ENCODE measurements around the gene FGB. TPM values are rescaled to one million over a fixed set of nuclear protein-coding genes. Genes with fewer than 3 reads are reported as not detected.

The FGB gene
- total and polyA plus RNA-seq, 2 of the 13 experiments (the other 11 are each of a cell fraction or from before 2014, with no cell fraction given), result 226 to 784 TPM

- TF ChIP-seq, protein P1, sequence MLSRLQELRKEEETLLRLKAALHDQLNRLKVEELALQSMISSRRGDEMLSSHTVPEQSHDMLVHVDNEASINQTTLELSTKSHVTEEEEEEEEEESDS (CRISPR knock-in tag; IDR thresholded peaks at IDR 0.05; ENCODE audit: borderline replicate concordance), result no peak
- TF ChIP-seq, protein P2, sequence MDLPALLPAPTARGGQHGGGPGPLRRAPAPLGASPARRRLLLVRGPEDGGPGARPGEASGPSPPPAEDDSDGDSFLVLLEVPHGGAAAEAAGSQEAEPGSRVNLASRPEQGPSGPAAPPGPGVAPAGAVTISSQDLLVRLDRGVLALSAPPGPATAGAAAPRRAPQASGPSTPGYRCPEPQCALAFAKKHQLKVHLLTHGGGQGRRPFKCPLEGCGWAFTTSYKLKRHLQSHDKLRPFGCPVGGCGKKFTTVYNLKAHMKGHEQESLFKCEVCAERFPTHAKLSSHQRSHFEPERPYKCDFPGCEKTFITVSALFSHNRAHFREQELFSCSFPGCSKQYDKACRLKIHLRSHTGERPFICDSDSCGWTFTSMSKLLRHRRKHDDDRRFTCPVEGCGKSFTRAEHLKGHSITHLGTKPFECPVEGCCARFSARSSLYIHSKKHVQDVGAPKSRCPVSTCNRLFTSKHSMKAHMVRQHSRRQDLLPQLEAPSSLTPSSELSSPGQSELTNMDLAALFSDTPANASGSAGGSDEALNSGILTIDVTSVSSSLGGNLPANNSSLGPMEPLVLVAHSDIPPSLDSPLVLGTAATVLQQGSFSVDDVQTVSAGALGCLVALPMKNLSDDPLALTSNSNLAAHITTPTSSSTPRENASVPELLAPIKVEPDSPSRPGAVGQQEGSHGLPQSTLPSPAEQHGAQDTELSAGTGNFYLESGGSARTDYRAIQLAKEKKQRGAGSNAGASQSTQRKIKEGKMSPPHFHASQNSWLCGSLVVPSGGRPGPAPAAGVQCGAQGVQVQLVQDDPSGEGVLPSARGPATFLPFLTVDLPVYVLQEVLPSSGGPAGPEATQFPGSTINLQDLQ (CRISPR knock-in tag; IDR thresholded peaks at IDR 0.05), result no peak
- TF ChIP-seq, protein P3, sequence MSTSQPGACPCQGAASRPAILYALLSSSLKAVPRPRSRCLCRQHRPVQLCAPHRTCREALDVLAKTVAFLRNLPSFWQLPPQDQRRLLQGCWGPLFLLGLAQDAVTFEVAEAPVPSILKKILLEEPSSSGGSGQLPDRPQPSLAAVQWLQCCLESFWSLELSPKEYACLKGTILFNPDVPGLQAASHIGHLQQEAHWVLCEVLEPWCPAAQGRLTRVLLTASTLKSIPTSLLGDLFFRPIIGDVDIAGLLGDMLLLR (CRISPR knock-in tag; IDR thresholded peaks at IDR 0.05), result no peak
- TF ChIP-seq SETDB1 (CRISPR knock-in tag; IDR thresholded peaks at IDR 0.05; ENCODE audit: borderline replicate concordance) (no peak), HMG20A (CRISPR knock-in tag; IDR thresholded peaks at IDR 0.05; ENCODE audit: borderline replicate concordance) (peak; percentile 97), TMF1 (CRISPR knock-in tag; IDR thresholded peaks at IDR 0.05; ENCODE audit: low read depth) (peak; percentile 62; the same call in 1 of the 2 replicates), ZNF841 (CRISPR knock-in tag; IDR thresholded peaks at IDR 0.05; ENCODE audit: borderline replicate concordance) (no peak), ZNF556 (CRISPR knock-in tag; IDR thresholded peaks at IDR 0.05; ENCODE audit: borderline replicate concordance) (no peak), TARDBP (CRISPR knock-in tag; IDR thresholded peaks at IDR 0.05) (peak; percentile 90), ZNF563 (CRISPR knock-in tag; IDR thresholded peaks at IDR 0.05) (no peak), FLYWCH1 (CRISPR knock-in tag; IDR thresholded peaks at IDR 0.05) (no peak), ZNF597 (CRISPR knock-in tag; IDR thresholded peaks at IDR 0.05) (no peak)
- TF ChIP-seq, protein P4, sequence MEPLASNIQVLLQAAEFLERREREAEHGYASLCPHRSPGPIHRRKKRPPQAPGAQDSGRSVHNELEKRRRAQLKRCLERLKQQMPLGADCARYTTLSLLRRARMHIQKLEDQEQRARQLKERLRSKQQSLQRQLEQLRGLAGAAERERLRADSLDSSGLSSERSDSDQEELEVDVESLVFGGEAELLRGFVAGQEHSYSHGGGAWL (CRISPR knock-in tag; IDR thresholded peaks at IDR 0.05), result no peak
- TF ChIP-seq, protein P5, sequence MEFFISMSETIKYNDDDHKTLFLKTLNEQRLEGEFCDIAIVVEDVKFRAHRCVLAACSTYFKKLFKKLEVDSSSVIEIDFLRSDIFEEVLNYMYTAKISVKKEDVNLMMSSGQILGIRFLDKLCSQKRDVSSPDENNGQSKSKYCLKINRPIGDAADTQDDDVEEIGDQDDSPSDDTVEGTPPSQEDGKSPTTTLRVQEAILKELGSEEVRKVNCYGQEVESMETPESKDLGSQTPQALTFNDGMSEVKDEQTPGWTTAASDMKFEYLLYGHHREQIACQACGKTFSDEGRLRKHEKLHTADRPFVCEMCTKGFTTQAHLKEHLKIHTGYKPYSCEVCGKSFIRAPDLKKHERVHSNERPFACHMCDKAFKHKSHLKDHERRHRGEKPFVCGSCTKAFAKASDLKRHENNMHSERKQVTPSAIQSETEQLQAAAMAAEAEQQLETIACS (CRISPR knock-in tag; IDR thresholded peaks at IDR 0.05), result no peak
- TF ChIP-seq, protein P6, sequence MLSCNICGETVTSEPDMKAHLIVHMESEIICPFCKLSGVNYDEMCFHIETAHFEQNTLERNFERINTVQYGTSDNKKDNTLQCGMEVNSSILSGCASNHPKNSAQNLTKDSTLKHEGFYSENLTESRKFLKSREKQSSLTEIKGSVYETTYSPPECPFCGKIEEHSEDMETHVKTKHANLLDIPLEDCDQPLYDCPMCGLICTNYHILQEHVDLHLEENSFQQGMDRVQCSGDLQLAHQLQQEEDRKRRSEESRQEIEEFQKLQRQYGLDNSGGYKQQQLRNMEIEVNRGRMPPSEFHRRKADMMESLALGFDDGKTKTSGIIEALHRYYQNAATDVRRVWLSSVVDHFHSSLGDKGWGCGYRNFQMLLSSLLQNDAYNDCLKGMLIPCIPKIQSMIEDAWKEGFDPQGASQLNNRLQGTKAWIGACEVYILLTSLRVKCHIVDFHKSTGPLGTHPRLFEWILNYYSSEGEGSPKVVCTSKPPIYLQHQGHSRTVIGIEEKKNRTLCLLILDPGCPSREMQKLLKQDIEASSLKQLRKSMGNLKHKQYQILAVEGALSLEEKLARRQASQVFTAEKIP (CRISPR knock-in tag; IDR thresholded peaks at IDR 0.05; ENCODE audit: borderline replicate concordance), result no peak
- TF ChIP-seq, protein P7, sequence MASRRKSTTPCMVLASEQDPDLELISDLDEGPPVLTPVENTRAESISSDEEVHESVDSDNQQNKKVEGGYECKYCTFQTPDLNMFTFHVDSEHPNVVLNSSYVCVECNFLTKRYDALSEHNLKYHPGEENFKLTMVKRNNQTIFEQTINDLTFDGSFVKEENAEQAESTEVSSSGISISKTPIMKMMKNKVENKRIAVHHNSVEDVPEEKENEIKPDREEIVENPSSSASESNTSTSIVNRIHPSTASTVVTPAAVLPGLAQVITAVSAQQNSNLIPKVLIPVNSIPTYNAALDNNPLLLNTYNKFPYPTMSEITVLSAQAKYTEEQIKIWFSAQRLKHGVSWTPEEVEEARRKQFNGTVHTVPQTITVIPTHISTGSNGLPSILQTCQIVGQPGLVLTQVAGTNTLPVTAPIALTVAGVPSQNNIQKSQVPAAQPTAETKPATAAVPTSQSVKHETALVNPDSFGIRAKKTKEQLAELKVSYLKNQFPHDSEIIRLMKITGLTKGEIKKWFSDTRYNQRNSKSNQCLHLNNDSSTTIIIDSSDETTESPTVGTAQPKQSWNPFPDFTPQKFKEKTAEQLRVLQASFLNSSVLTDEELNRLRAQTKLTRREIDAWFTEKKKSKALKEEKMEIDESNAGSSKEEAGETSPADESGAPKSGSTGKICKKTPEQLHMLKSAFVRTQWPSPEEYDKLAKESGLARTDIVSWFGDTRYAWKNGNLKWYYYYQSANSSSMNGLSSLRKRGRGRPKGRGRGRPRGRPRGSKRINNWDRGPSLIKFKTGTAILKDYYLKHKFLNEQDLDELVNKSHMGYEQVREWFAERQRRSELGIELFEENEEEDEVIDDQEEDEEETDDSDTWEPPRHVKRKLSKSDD (CRISPR knock-in tag; IDR thresholded peaks at IDR 0.05; ENCODE audit: low read depth), result peak; percentile 86; the same call in 1 of the 2 replicates
Measured at GRCh38 chr4:154559494-154560418, 3.1 kb upstream of the FGB start (continued).
